AG09309 (cell line): Measurements from ENCODE around the gene C9orf78.

Source experiments
- DNase-seq: peaks from one replicate; pipeline ENCODE4 v3.0.0-alpha.2; 2010; ENCODE audit warnings: low read depth
- H3K4me3 ChIP-seq: 2 replicates; pipeline ENCODE4 v1.5.1; 2011; ENCODE audit warnings: mild to moderate bottlenecking, low read depth, low read length, moderate library complexity; ENCODE audit not compliant: control insufficient read depth
- CTCF ChIP-seq: IDR thresholded peaks from 2 replicates; pipeline ENCODE4 v1.5.1; 2011; ENCODE audit warnings: mild to moderate bottlenecking, low read depth, low read length, inconsistent platforms; ENCODE audit not compliant: insufficient read depth, control insufficient read depth; ENCODE audit errors: missing control alignments

C9orf78 gene

GRCh38 chr9:129879103-129879699 lies 44.1 kb upstream of the C9orf78 start:
- no peak for DNase-seq
- no peak overlapping the region for H3K4me3 ChIP-seq
- no peak for TF ChIP-seq CTCF

- TF ChIP-seq CTCF, result no peak
- H3K4me3 ChIP-seq, result no peak overlapping the region
- no peak for DNase-seq
Observed at GRCh38 chr9:129878291-129878690, 43.2 kb upstream of the C9orf78 start.

- DNase-seq, result no peak
- no peak for TF ChIP-seq CTCF
- no peak overlapping the region for H3K4me3 ChIP-seq
Observed at GRCh38 chr9:129876815-129877214, 41.7 kb upstream of the C9orf78 start.

- no peak for DNase-seq
- no peak overlapping the region for H3K4me3 ChIP-seq
- TF ChIP-seq CTCF, result no peak
Observed at GRCh38 chr9:129875687-129876395, 40.8 kb upstream of the C9orf78 start.

- no peak overlapping the region for H3K4me3 ChIP-seq
- no peak for TF ChIP-seq CTCF
- DNase-seq, result no peak
Observed at GRCh38 chr9:129875181-129875611, 40.1 kb upstream of the C9orf78 start.

- no peak for DNase-seq
- no peak overlapping the region for H3K4me3 ChIP-seq
- no peak for TF ChIP-seq CTCF
Observed at GRCh38 chr9:129874261-129875101, 39.4 kb upstream of the C9orf78 start.
